ENCODE data around the gene MRPS22.

MRPS22 gene

GRCh38 chr3:139308560-139308959 is 35.3 kb upstream of the MRPS22 start:
- H3K27me3 ChIP-seq (replicated peaks) = no peaks in the 10 kb centered on the region
- no peak for TF ChIP-seq CTCF (IDR thresholded peaks at IDR 0.05; ENCODE audit: low read depth, low read length, missing control alignments)
- no peak overlapping the region for H3K4me3 ChIP-seq (ENCODE audit: low read depth, low read length)
- in situ Hi-C loops (cut with HindIII; ENCODE audit: low pct_ligation_motif_present, low sequenced_read_pairs) = loop anchor here (25.0 kb wide), 1 partner anchor 371 kb away; the partner anchor contains the start of genes FOXL2 and FOXL2NB
- H3K36me3 ChIP-seq (replicated peaks) = no peaks in the 10 kb centered on the region
- DNase-seq = no peak
- no peak overlapping the region for H3K27ac ChIP-seq

GRCh38 chr3:139309061-139309591 is 34.7 kb upstream of the MRPS22 start:
- Histone ChIP-seq H3K4me3 (ENCODE audit: low read depth, low read length) (no peak overlapping the region), H3K27me3 (replicated peaks) (no peaks in the 10 kb centered on the region), H3K27ac (no peak overlapping the region), H3K36me3 (replicated peaks) (no peaks in the 10 kb centered on the region)
- DNase-seq = no peak
- TF ChIP-seq CTCF (IDR thresholded peaks at IDR 0.05; ENCODE audit: low read depth, low read length, missing control alignments) = no peak
- in situ Hi-C loops (cut with HindIII; ENCODE audit: low pct_ligation_motif_present, low sequenced_read_pairs) = loop anchor here (25.0 kb wide), 1 partner anchor 372 kb away; the partner anchor contains the start of genes FOXL2 and FOXL2NB

GRCh38 chr3:139309880-139310279 is 33.9 kb upstream of the MRPS22 start:
- Histone ChIP-seq H3K27me3 (replicated peaks) (no peaks in the 10 kb centered on the region), H3K27ac (peak overlapping the region; percentile 57), H3K4me3 (ENCODE audit: low read depth, low read length) (no peak overlapping the region), H3K36me3 (replicated peaks) (no peaks in the 10 kb centered on the region)
- no peak for DNase-seq
- no peak for TF ChIP-seq CTCF (IDR thresholded peaks at IDR 0.05; ENCODE audit: low read depth, low read length, missing control alignments)
- in situ Hi-C loops (cut with HindIII; ENCODE audit: low pct_ligation_motif_present, low sequenced_read_pairs) = loop anchor here (10.0 to 25.0 kb wide), 2 partner anchors 195 to 373 kb away; partner anchors contain the start of genes FOXL2 and FOXL2NB

GRCh38 chr3:139310474-139310933 is 33.3 kb upstream of the MRPS22 start:
- no peak for TF ChIP-seq CTCF (IDR thresholded peaks at IDR 0.05; ENCODE audit: low read depth, low read length, missing control alignments)
- peak; percentile 72 for DNase-seq
- no peaks in the 10 kb centered on the region for H3K27me3 ChIP-seq (replicated peaks)
- no peaks in the 10 kb centered on the region for H3K36me3 ChIP-seq (replicated peaks)
- in situ Hi-C loops (cut with HindIII; ENCODE audit: low pct_ligation_motif_present, low sequenced_read_pairs) = loop anchor here (10.0 to 25.0 kb wide), 2 partner anchors 196 to 373 kb away; partner anchors contain the start of genes FOXL2 and FOXL2NB
- H3K27ac ChIP-seq = peak overlapping the region; percentile 57
- no peak overlapping the region for H3K4me3 ChIP-seq (ENCODE audit: low read depth, low read length)

- Histone ChIP-seq H3K27ac (no peak overlapping the region), H3K36me3 (replicated peaks) (no peaks in the 10 kb centered on the region), H3K4me3 (ENCODE audit: low read depth, low read length) (no peak overlapping the region), H3K27me3 (replicated peaks) (no peaks in the 10 kb centered on the region)
- in situ Hi-C loops (cut with HindIII; ENCODE audit: low pct_ligation_motif_present, low sequenced_read_pairs) = loop anchor here (10.0 to 25.0 kb wide), 2 partner anchors 197 to 374 kb away; partner anchors contain the start of genes FOXL2 and FOXL2NB
- no peak for DNase-seq
- no peak for TF ChIP-seq CTCF (IDR thresholded peaks at IDR 0.05; ENCODE audit: low read depth, low read length, missing control alignments)
Observed at GRCh38 chr3:139311557-139311956, 32.3 kb upstream of the MRPS22 start.
